ENCODE measurements around the gene ISYNA1.

GRCh38 chr19:18441804-18442788 is 4.2 kb upstream of the ISYNA1 start:
- TF ChIP-seq HDGF (IDR thresholded peaks at IDR 0.05; ENCODE audit: borderline replicate concordance) = no peak
- no peak for TF ChIP-seq SP1 (IDR thresholded peaks at IDR 0.05)
- no peak for TF ChIP-seq FOXK2 (IDR thresholded peaks at IDR 0.05)
- TF ChIP-seq L3MBTL2 (conservative IDR thresholded peaks at IDR 0.05) = no peak
- TF ChIP-seq ZNF384 (IDR thresholded peaks at IDR 0.05) = no peak
- peak; percentile 44; the same call in 1 of the 2 replicates for TF ChIP-seq TARDBP (IDR thresholded peaks at IDR 0.05)
- TF ChIP-seq FOXM1 (IDR thresholded peaks at IDR 0.05; ENCODE audit: borderline replicate concordance) = no peak
- TF ChIP-seq SUZ12 (IDR thresholded peaks at IDR 0.05) = no peak
